GM21737 (cell line): Measurements from ENCODE around the gene MMP24OS.

ENCODE experiments used
- ATAC-seq: cut with Tn5 transposase; IDR thresholded peaks from one replicate; pipeline ENCODE4 v1.9.1; 2021; ENCODE audit warnings: mild to moderate bottlenecking, moderate library complexity; ENCODE audit not compliant: unreplicated experiment

Gene MMP24OS

GRCh38 chr20:35291654-35292503 is 14.0 kb upstream of the MMP24OS start, which contains the start of gene FAM83C:
Gene FAM83C (minus strand): TSS chr20:35292425. CDS start chr20:35292304, 121 bp downstream.
- no peak for ATAC-seq

DNA sequence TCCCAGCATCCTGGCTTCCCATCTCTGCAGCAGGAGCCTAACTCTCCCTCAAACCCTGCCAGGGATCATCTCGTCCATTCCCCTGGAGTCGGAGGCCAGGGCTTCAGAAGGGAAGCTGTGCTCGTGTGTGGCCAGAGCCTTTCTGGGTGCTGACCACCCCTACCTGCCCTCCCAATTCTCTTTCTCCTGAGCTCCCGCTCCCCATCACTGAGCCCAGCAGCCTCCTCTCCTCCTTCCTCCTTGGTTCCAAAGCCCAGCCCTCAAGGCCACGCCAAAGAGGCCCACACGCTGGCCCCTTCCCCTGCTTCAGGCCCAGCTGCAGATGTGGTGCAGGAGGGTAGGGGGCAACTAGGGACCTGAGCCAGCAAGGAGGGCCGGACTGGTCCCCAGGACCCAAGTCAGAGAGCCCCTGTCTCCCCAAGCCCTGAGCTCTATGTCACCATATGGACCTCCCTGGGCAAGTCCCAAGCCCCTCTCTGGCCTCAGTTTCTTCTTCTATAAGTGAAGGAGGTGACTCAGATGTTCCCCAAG is 13.0 kb upstream of the MMP24OS start:
- no peak for ATAC-seq

DNA sequence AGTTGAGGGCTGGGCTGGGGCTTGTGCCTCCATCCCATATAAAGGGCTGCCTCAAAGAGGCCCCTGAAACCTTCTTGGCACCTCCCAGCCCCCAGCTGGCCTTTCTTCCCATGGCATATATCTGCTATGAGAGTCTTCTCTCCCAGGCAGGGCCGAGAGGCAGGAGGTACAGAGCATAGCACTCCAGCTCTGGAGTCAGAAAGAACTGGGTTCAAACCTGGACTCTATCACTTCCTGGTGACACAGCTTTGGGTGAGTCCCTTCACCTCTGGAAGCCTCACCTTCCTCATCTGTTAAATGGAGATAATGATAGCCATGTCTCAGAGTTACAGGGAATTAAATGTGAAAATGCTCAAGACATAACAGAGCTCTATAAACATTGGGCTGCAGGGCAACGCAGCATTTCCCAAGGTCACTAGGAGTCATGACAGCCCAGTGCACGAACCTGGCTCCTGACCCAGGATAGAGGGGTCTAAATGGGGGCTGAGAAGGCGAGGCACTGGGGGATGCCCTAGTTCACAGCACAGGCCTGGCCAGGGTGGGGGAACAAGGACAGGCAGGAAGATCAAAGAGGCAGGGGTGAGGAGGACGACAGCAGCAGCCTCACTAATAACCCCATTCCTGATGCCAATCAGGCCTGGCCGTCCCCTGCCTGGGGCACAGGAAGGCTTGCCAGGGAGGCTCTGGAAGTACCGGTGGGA is 12.4 kb upstream of the MMP24OS start:
- ATAC-seq, result no peak

- no peak for ATAC-seq
Observed at GRCh38 chr20:35288325-35289060, 10.6 kb upstream of the MMP24OS start.

DNA sequence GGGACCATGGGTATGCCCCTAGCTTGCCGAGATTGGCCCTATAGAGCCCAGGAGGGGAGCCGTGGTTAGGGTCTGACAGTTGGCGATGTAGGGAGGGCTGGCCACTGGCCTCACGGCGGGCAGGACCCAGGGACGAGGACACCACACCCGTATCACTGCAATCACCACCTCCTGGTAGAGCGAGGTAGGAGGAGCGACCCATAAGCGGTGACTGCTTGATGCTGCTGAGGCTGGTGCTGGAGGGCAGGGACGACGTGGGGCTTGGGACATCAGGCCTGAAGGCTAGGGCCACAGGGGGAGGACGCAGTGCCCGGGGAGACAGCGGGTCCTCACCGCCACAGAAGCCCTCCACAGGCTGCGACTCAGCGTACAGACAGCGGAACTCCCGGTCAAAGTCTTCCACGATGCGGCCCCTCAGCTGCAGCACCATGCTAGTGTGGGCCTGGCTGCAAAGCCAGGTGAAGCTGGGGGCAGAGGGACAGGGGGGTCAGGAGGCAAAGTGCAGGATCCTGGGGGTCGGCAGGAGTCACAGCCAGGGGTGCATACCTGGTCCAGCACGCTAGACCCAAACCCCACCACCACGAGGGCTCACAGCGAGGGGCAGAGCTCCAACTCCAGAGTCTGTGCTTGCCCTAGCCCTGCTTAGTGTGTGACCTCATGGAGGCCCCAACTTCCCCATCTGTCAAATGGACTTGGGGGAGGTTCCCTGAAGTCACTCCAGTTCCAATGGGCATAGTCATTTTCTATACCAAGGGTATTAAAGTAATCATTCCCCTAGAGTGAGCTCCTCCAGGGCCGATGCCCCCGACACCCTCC is 9.8 kb upstream of the MMP24OS start:
- no peak for ATAC-seq

- no peak for ATAC-seq
Observed at GRCh38 chr20:35286899-35287508, 9.1 kb upstream of the MMP24OS start.

- no peak for ATAC-seq
Observed at GRCh38 chr20:35286077-35286898, 8.4 kb upstream of the MMP24OS start.

- no peak for ATAC-seq
Observed at GRCh38 chr20:35285806-35286076, 7.8 kb upstream of the MMP24OS start.

DNA sequence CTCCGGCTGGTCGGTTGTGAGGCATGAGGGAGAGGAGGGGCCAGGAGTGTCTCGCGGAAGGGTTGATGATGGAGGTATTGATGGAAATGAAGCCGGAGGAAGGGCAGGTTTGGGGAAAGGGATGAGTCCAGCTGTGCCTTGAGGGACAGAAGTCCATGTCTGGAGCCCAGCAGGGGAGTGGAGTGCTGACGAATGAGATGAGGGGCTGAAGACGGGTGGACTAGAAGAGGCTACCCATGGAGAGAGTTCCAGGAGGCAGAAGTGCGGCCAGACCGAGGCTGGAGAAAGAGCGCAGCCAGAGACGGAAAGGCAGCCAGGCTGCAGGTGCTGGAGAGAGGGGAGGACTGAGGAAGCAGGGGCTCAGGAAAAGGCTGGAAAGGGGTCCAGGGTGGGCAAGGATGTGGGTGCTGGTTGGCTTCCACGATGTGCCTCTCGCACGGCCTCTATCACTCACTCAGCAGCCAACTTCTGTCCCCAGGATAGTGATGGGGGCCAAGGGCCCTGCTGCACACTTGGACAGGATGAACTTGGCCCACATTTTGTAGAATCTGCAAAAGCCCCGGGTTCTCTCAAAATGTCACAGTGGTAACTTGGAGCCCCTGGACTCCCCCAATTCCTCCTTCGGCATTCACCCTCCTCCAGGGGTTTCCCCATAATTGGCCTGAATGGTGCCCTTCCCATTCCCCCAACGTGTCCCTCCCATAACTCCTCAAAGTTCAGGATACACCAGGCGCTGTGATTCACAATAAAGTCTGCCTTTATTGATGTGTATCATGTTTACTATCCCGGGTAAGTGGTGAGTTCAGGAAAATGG is 7.3 kb upstream of the MMP24OS start:
- no peak for ATAC-seq

DNA sequence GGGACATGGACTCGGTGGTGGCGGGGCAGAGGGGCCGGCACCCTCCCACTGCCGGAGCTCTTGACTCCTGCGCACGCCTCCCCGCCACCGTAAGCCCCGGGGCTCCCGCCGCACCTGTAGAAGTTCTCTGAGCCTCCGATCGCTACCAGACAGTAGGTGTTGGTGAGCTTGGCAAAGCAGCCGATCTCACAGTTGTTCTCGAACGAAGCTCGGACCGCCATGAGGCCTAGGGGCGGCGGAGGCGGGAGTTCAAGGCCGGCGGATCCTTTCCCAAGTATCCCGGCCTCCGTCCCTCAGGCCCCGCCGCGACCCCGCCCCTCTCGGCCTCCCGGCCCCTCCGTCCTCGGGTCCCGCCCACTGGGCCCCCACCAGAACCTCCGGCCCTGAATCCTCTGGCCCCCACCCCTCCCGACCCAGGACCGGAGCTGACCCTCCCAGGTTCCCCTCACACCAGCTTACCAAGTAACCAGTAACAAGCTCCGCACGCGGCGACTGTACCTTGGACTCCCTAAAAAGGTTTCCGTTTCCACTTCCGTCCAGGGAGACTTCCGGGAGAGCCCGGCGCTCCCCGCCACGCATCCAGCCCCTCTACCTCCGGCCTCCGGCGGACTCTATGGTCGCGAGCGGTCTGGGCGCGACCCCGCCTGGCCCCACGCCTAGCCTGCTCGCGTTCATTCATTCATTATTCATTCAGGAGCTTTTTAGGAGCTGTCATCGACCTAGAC is 6.5 kb upstream of the MMP24OS start, which contains the start of gene EIF6:
TSS of gene EIF6 (minus strand) at position 506 of the 725 bp plus-strand sequence. CDS start at position 221, 285 bp downstream.
- ATAC-seq, result peak; percentile 62

- ATAC-seq, result peak; percentile 5
Observed at GRCh38 chr20:35283441-35284266, 5.7 kb upstream of the MMP24OS start.

DNA sequence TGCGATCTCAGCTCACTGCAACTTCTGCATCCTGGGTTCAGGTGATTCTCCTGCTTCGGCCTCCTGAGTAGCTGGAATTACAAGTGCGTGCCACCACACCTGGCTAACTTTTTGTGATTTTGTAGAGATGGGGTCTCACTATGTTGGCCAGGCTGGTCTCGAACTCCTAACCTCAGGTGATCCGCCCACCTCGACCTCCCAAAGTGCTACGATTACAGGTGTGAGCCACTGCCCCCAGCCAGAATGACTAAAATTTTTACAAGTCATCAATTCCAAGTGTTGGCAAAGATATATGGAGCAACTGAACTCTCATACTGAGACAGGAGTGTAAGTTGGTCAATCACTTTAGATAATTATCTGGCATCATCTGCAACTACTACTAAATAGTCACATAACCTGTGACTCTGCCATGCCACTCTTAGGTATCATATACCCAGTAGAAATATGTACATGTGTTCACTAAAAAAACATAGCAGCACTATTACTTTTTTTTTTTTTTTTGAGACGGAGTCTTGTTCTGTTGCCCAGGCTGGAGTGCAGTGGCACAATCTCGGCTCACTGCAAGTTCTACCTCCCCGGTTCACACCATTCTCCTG is 3.7 kb upstream of the MMP24OS start:
- no peak for ATAC-seq

DNA sequence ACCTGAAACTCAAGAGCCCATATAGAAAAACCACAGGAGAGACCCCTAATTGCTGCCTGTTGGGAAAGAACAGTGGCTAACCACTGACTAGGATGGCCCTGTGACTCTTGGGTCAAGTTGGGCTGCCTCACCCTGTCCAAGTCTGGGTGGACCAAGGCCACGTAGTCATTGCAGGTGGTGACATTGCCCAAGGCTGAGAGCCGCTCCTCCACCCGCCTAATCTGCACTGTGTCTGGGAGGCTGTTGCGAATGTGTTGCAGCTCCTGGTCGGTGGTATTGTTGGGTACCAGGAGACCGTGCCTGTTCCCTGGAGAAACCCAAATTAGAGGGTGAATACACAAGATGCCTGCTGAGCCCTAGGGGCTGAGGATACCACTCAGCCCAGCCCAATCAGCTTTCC is 2.6 kb upstream of the MMP24OS start:
- ATAC-seq, result no peak

GRCh38 chr20:35279533-35280174 is 1.7 kb upstream of the MMP24OS start:
- ATAC-seq, result no peak

DNA sequence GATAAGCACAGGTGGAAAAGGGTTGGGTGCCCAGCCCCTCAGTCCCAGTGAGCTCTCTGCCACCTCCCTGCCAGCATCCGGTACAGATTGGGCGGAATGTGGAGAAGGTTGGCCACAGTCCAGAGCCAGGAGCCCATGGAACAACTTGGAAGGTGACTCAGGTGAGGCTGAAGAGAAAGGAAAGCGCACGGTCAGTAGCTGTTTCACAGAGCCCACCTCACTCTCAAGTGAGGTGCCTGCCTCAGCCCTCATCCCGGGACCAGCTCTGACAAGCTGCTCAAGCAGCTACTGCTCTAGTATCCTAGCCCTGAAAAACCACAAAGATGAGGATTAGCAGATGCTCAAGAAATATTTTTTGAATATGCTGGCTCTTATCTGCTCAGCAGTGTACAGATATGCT is 1.1 kb upstream of the MMP24OS start:
- no peak for ATAC-seq

DNA sequence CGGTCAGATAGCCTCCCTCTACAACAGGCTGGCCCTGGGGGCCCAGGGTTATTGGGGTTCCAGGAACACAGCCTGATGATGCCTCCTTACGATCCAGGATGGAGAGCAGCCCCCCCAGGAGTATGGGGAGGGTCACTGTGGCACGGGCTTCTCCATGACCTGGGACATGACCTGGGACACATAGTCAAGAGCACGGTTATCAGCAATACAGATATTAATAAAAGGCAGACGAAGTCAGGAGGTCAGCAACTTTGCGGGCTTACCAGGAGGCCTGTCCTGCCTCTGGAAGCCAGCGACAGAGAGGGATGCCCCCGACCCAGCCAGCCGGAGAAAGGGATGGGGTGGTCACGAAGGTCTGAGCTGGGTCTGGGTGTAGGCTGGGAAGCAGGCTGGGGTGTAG is 795 bp downstream of the MMP24OS start:
- no peak for ATAC-seq
